K562 (cell line): ENCODE measurements around the gene ST6GAL1. TPM values are rescaled to one million over a fixed set of nuclear protein-coding genes. Genes with fewer than 3 reads are reported as not detected.
"Not testable (repeated sequence)": the region's sequence is repeated elsewhere in the genome, so short reads cannot be mapped to it uniquely, and the experiment has no call there.

ENCODE experiments used
- ATAC-seq: fragments of 200-7000 bp; cut with Tn5 transposase; 3 replicates; pipeline ENCODE4 v1.9.1; 2020; ENCODE audit warnings: moderate library complexity
- BruUV-seq: library from RNA; stranded (reverse); fragments of 400-500 nt; replicated peaks from 2 replicates; lab custom pipeline; 2021; lab: Mats Ljungman, UMichigan
- CTCF ChIA-PET: fragments of 300-600 bp; formaldehyde crosslinking; extraction: SDS; loops from one replicate; lab custom pipeline; 2021; ENCODE audit warnings: low intra/inter-chr PET ratio; lab: Yijun Ruan, JAX
- POLR2A ChIA-PET: fragments of 300-600, 350-650 bp; sonication (Branson Sonifier 250); formaldehyde crosslinking; extraction: SDS; loops from one replicate; lab custom pipeline; 2021; ENCODE audit warnings: antibody characterized with exemption, inconsistent platforms; lab: Yijun Ruan, JAX
- DNase-seq, 4 experiments: peaks; one replicate each; pipeline versions ENCODE4 v3.0.0 to v3.0.0-alpha.2; 2011 to 2018; ENCODE audit warnings: low spot score in 3 of 4, mixed read lengths in 3 of 4; ENCODE audit errors: extremely low read depth in 1 of 4
- FAIRE-seq: peaks from 2 replicates; lab custom pipeline; 2011; peaks lifted over from hg19 to GRCh38; lab: Jason Lieb, UNC
- H2AFZ ChIP-seq: 2 replicates; pipeline ENCODE4 v1.6.0; 2011; ENCODE audit warnings: low read depth, low read length, control low read depth, inconsistent platforms
- H3K27ac ChIP-seq: fragments of 200-600 bp; 3 replicates; pipeline ENCODE4 v1.8.0; 2011; ENCODE audit warnings: low read depth, mild to moderate bottlenecking, control low read depth, inconsistent platforms, low read length, moderate library complexity, mixed read lengths; ENCODE audit errors: extremely low read depth
- H3K27me3 ChIP-seq, 2 experiments: fragments of 300-600 bp in 1 of 2; 2 replicates in 1 of 2; 3 replicates in 1 of 2; pipeline versions ENCODE4 v1.6.0 to v1.8.0; 2011; ENCODE audit warnings: inconsistent platforms in 2 of 2, low read length in 2 of 2, mild to moderate bottlenecking in 1 of 2, mixed read lengths in 1 of 2, moderate library complexity in 1 of 2; ENCODE audit not compliant: control insufficient read depth in 2 of 2, insufficient read depth in 2 of 2
- H3K36me3 ChIP-seq: fragments of 300-600 bp; 3 replicates; pipeline ENCODE4 v1.8.0; 2011; ENCODE audit warnings: mild to moderate bottlenecking, low read length, inconsistent platforms; ENCODE audit not compliant: control insufficient read depth, insufficient read depth
- H3K4me1 ChIP-seq, 2 experiments: fragments of 200-600 bp in 1 of 2; replicated peaks in 1 of 2; 2 replicates in 1 of 2; 3 replicates in 1 of 2; pipeline versions ENCODE4 v1.5.1 to v1.8.0; 2011; ENCODE audit warnings: inconsistent platforms in 2 of 2, low read length in 2 of 2, mild to moderate bottlenecking in 1 of 2, mixed read lengths in 1 of 2, moderate library complexity in 1 of 2; ENCODE audit not compliant: control insufficient read depth in 2 of 2, insufficient read depth in 2 of 2
- H3K4me2 ChIP-seq: 2 replicates; pipeline ENCODE4 v1.6.1; 2011; ENCODE audit warnings: low read length, control low read depth, inconsistent platforms, mixed read lengths; ENCODE audit not compliant: insufficient read depth
- H3K4me3 ChIP-seq: fragments of 200-600 bp; sonication (generic), shearing (Covaris generic); 2 replicates; pipeline ENCODE4 v1.5.1; 2016; ENCODE audit warnings: control low read depth, inconsistent platforms
- H3K79me2 ChIP-seq: fragments of 200-600 bp; 3 replicates; pipeline ENCODE4 v1.8.0; 2011; ENCODE audit warnings: low read length, inconsistent platforms; ENCODE audit not compliant: control insufficient read depth, insufficient read depth
- H3K9ac ChIP-seq, 2 experiments: 2 replicates each; pipeline versions ENCODE4 v1.6.0 to v1.6.1; 2011; ENCODE audit warnings: low read depth in 2 of 2, low read length in 2 of 2, control low read depth in 1 of 2, inconsistent platforms in 1 of 2, mild to moderate bottlenecking in 1 of 2, mixed read lengths in 1 of 2; ENCODE audit not compliant: insufficient read depth in 1 of 2
- H3K9me1 ChIP-seq: one replicate; pipeline ENCODE4 v1.6.0; 2011; ENCODE audit warnings: inconsistent platforms, mild to moderate bottlenecking, low read length, moderate library complexity; ENCODE audit not compliant: control insufficient read depth, insufficient read depth
- H3K9me3 ChIP-seq: replicated peaks from 2 replicates; pipeline ENCODE4 v1.5.1; 2011; ENCODE audit warnings: low read depth, low read length, inconsistent platforms; ENCODE audit not compliant: control insufficient read depth, insufficient read depth
- H4K20me1 ChIP-seq: replicated peaks from 2 replicates; pipeline ENCODE4 v1.6.1; 2011; ENCODE audit warnings: low read length, inconsistent platforms, mixed read lengths; ENCODE audit not compliant: control insufficient read depth, insufficient read depth
- BCOR ChIP-seq: fragments of 450-650 bp; IDR thresholded peaks from 2 replicates; pipeline ENCODE4 v1.6.1; 2016
- KDM1A ChIP-seq, 2 experiments: fragments of 450-650 bp; IDR thresholded peaks; 2 replicates each; pipeline ENCODE4 v1.6.1; 2016; ENCODE audit warnings: mild to moderate bottlenecking in 2 of 2
- ZNF146 ChIP-seq: IDR thresholded peaks from one replicate; pipeline ENCODE4 v1.6.1; 2018; ENCODE audit warnings: missing compliant biosample characterization; ENCODE audit not compliant: unreplicated experiment
- WGBS: fragments of 100-300 bp; shearing (Covaris generic); methylation state at CpG from one replicate; pipeline ENCODE4 v1.1.6; 2016; ENCODE audit warnings: low coverage, mixed read lengths; ENCODE audit not compliant: insufficient coverage; ENCODE audit errors: missing lambda C conversion rate; 5-methylcytosine and 5-hydroxymethylcytosine counted together
- in situ Hi-C: fragments of 300-500 bp; cut with MboI; formaldehyde crosslinking; loops from 4 replicates; pipeline ENCODE4 v1.15.0; 2018; ENCODE audit warnings: inconsistent platforms, mixed read lengths
- intact Hi-C: fragments of 100-400 bp; cut with micrococcal nuclease; formaldehyde crosslinking; loops from 2 replicates; pipeline ENCODE4 v1.14.2; 2022
- polyA plus RNA-seq, 8 experiments: library from polyadenylated mRNA; depleted of rRNA in 4 of 8; stranded (reverse) in 5 of 8; unstranded in 3 of 8; fragments of >200 nt; fragmentation: Nextera tagmentation in 2 of 8; fragmentation: Illumina TruSeq in 1 of 8; extraction: Ambion mirVana in 2 of 8; extraction: Trizol in 1 of 8; gene quantifications; 2 replicates each; pipeline versions ENCODE4 v1.2.1 to v1.2.3, GENCODE V29; 2011 to 2014; ENCODE audit warnings: inconsistent platforms in 1 of 8, missing spikeins in 1 of 8
- total RNA-seq, 7 experiments: library from RNA; depleted of rRNA in 6 of 7; stranded (reverse); fragments of >200 nt in 6 of 7; fragmentation: Illumina TruSeq in 2 of 7; extraction: Trizol in 2 of 7; gene quantifications; 2 replicates each; pipeline versions ENCODE4 v1.2.1 to v1.2.3, GENCODE V29; 2011 to 2021; ENCODE audit warnings: low replicate concordance in 1 of 7

Gene ST6GAL1
- total and polyA plus RNA-seq, 9 of the 15 experiments (the other 6 are each of a cell fraction or from before 2014, with no cell fraction given), result 31.9 to 145 (median 71.0) TPM

- POLR2A ChIA-PET, FAIRE-seq, H3K9me1 ChIP-seq, H3K4me3 ChIP-seq, in situ Hi-C loops, ATAC-seq, H3K9ac ChIP-seq, H3K4me2 ChIP-seq, CTCF ChIA-PET, BruUV-seq, H4K20me1 ChIP-seq, H3K9me3 ChIP-seq, H2AFZ ChIP-seq, H3K27ac ChIP-seq, DNase-seq, H3K27me3 ChIP-seq: not testable (repeated sequence)
- Histone ChIP-seq H3K4me1 (peaks cover 38 to 48% of the 10 kb centered on the region in 2 experiments), H3K36me3 (peaks cover 35% of the 10 kb centered on the region), H3K79me2 (peaks cover 91% of the 10 kb centered on the region)
- intact Hi-C loops, result loop anchor here (5.0 kb wide), 1 partner anchor 68 kb away; no protein-coding TSS in a partner anchor
- WGBS, result 65% methylated on average over 6 of the region's 6 CpGs
- peak; percentile 81 for TF ChIP-seq ZNF146 (CRISPR knock-in tag)
- TF ChIP-seq KDM1A (IDR thresholded peaks at IDR 0.05), result peak in 1 of 2 experiments; percentile 44; a peak in 1 of 4 replicates
- TF ChIP-seq BCOR, result peak; percentile 46
These were observed 23.8 kb downstream of the ST6GAL1 start for GRCh38 chr3:186953992-186954699.
